Loucy (cell line): ENCODE measurements around the gene DMRTA2.
"Not testable (repeated sequence)": the region's sequence is repeated elsewhere in the genome, so short reads cannot be mapped to it uniquely, and the experiment has no call there.

ENCODE experiments used
- H2AFZ ChIP-seq: fragments of 200-600 bp; sonication (generic); 2 replicates; pipeline ENCODE4 v1.6.0; 2016; ENCODE audit warnings: antibody characterized with exemption, mild to moderate bottlenecking, low read length, moderate library complexity
- H3F3A ChIP-seq: fragments of 200-600 bp; 2 replicates; pipeline ENCODE4 v1.6.0; 2016; ENCODE audit warnings: antibody characterized with exemption, low read depth, mild to moderate bottlenecking
- H3K27me3 ChIP-seq: fragments of 200-600 bp; sonication (generic); 2 replicates; pipeline ENCODE4 v1.6.1; 2014; ENCODE audit warnings: low read length, mild to moderate bottlenecking; ENCODE audit not compliant: insufficient read depth, poor library complexity, severe bottlenecking
- H3K36me3 ChIP-seq: fragments of 200-600 bp; sonication (generic); 2 replicates; pipeline ENCODE4 v1.6.1; 2016; ENCODE audit warnings: low read length; ENCODE audit not compliant: insufficient read depth
- H3K4me1 ChIP-seq: fragments of 200-600 bp; sonication (generic); 2 replicates; pipeline ENCODE4 v1.5.1; 2014; ENCODE audit warnings: low read length, mild to moderate bottlenecking; ENCODE audit not compliant: insufficient read depth, poor library complexity, severe bottlenecking
- H3K4me2 ChIP-seq: fragments of 200-600 bp; sonication (generic); 2 replicates; pipeline ENCODE4 v1.6.0; 2014; ENCODE audit warnings: antibody characterized with exemption, low read length, low read depth, mild to moderate bottlenecking; ENCODE audit not compliant: poor library complexity, severe bottlenecking
- H3K4me3 ChIP-seq: fragments of 200-600 bp; sonication (generic); 2 replicates; pipeline ENCODE4 v1.5.1; 2014; ENCODE audit warnings: low read length, mild to moderate bottlenecking, mixed read lengths; ENCODE audit not compliant: poor library complexity, severe bottlenecking
- H3K79me2 ChIP-seq: fragments of 200-600 bp; sonication (generic); 2 replicates; pipeline ENCODE4 v1.6.1; 2014; ENCODE audit warnings: low read length; ENCODE audit not compliant: insufficient read depth
- H3K9ac ChIP-seq: fragments of 200-600 bp; sonication (generic); 2 replicates; pipeline ENCODE4 v1.6.0; 2014; ENCODE audit warnings: mild to moderate bottlenecking, low read depth, low read length, moderate library complexity; ENCODE audit not compliant: poor library complexity, severe bottlenecking
- H3K9me2 ChIP-seq: fragments of 200-600 bp; sonication (generic); replicated peaks from 2 replicates; pipeline ENCODE4 v1.6.1; 2016; ENCODE audit warnings: low read depth, low read length, mixed read lengths
- H3K9me3 ChIP-seq: fragments of 200-600 bp; sonication (generic); 2 replicates; pipeline ENCODE4 v1.6.1; 2014; ENCODE audit warnings: mild to moderate bottlenecking, antibody characterized with exemption, low read length, low read depth; ENCODE audit not compliant: insufficient read depth
- H4K20me1 ChIP-seq: fragments of 200-600 bp; sonication (generic); 2 replicates; pipeline ENCODE4 v1.6.0; 2014; ENCODE audit warnings: antibody characterized with exemption, low read length, mild to moderate bottlenecking; ENCODE audit not compliant: insufficient read depth, poor library complexity, severe bottlenecking
- EZH2phosphoT487 ChIP-seq: fragments of 200-600 bp; IDR thresholded peaks from 2 replicates; pipeline ENCODE4 v1.6.1; 2018; ENCODE audit warnings: antibody characterized with exemption, mild to moderate bottlenecking, moderate library complexity, borderline replicate concordance
- TF ChIP-seq, protein P1 (sequence below): fragments of 200-600 bp; sonication (generic); conservative IDR thresholded peaks from 2 replicates; pipeline ENCODE4 v1.5.1; 2014; ENCODE audit warnings: mild to moderate bottlenecking, antibody characterized with exemption, low read length

The DMRTA2 gene

DNA sequence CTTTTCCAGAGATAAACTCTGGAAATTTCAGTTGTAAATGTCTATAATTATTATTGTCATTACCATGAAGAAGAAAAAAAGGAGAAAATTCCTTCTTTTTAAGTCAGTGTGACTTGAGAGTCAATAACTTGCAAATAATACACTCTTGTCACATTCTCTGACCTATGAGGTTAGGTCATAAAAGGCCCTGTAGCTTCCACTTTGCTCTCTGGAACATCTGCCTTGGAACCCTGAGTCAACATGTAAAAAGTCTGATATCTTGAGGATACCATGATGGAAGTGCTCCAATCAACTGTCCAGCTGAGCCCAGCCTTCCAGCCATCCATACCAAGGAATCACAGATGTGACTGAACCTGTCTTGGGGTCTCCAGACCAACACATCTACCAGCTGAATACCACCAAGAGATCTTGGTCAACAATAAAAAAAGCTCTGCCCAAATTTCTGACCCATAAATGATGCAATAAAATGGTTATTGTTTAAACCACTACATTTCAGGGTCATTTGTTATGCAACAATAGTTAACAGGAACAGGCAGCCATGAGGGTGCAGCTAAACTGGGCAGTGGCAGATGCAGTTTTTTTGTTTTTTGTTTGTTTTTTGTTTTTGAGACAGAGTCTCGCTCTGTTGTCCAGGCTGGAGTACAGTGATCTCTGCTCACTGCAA, 10.3 kb downstream of the DMRTA2 start:
- Histone ChIP-seq H3K27me3 (no peaks in the 10 kb centered on the region), H3K4me1 (no peaks in the 10 kb centered on the region), H3K4me3 (no peak overlapping the region), H3K36me3 (no peaks in the 10 kb centered on the region), H3K79me2 (no peaks in the 10 kb centered on the region), H3K9me3 (no peaks in the 10 kb centered on the region), H2AFZ (no peak overlapping the region), H3K9me2 (no peaks in the 10 kb centered on the region), H3K4me2 (no peak overlapping the region), H3K9ac (no peak overlapping the region), H3F3A (no peaks in the 10 kb centered on the region), H4K20me1 (no peaks in the 10 kb centered on the region)
- TF ChIP-seq, protein P1, sequence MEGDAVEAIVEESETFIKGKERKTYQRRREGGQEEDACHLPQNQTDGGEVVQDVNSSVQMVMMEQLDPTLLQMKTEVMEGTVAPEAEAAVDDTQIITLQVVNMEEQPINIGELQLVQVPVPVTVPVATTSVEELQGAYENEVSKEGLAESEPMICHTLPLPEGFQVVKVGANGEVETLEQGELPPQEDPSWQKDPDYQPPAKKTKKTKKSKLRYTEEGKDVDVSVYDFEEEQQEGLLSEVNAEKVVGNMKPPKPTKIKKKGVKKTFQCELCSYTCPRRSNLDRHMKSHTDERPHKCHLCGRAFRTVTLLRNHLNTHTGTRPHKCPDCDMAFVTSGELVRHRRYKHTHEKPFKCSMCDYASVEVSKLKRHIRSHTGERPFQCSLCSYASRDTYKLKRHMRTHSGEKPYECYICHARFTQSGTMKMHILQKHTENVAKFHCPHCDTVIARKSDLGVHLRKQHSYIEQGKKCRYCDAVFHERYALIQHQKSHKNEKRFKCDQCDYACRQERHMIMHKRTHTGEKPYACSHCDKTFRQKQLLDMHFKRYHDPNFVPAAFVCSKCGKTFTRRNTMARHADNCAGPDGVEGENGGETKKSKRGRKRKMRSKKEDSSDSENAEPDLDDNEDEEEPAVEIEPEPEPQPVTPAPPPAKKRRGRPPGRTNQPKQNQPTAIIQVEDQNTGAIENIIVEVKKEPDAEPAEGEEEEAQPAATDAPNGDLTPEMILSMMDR = no peak
- no peak for TF ChIP-seq EZH2phosphoT487

DNA sequence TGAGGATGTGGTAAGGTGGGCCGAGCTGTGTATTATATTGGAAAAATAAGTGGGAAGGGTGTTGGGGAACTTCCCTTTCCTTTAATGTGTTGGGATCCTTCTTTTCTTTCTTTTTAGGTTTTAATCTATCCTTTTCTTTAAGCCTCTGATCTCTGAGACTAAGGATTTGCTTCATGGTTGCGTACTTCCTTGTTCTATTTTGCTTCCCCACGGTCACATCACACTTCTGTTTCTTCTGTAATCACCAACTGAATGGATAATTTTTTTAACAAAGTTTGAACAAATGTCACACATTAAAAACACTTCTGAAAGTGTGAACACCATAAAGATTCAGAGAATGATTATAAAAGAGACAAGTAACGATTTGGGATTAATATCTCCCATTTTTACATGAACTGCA, 17.4 kb downstream of the DMRTA2 start:
- H3K9me2 ChIP-seq = no peaks in the 10 kb centered on the region
- no peaks in the 10 kb centered on the region for H3K4me1 ChIP-seq
- no peaks in the 10 kb centered on the region for H3K36me3 ChIP-seq
- H2AFZ ChIP-seq = no peak overlapping the region
- no peak overlapping the region for H3K9ac ChIP-seq
- no peak for TF ChIP-seq EZH2phosphoT487
- TF ChIP-seq, protein P1 = no peak
- no peaks in the 10 kb centered on the region for H4K20me1 ChIP-seq
- no peak overlapping the region for H3K4me3 ChIP-seq
- H3K4me2 ChIP-seq = no peak overlapping the region
- no peaks in the 10 kb centered on the region for H3K9me3 ChIP-seq
- H3F3A ChIP-seq = no peaks in the 10 kb centered on the region
- no peaks in the 10 kb centered on the region for H3K27me3 ChIP-seq
- no peaks in the 10 kb centered on the region for H3K79me2 ChIP-seq

DNA sequence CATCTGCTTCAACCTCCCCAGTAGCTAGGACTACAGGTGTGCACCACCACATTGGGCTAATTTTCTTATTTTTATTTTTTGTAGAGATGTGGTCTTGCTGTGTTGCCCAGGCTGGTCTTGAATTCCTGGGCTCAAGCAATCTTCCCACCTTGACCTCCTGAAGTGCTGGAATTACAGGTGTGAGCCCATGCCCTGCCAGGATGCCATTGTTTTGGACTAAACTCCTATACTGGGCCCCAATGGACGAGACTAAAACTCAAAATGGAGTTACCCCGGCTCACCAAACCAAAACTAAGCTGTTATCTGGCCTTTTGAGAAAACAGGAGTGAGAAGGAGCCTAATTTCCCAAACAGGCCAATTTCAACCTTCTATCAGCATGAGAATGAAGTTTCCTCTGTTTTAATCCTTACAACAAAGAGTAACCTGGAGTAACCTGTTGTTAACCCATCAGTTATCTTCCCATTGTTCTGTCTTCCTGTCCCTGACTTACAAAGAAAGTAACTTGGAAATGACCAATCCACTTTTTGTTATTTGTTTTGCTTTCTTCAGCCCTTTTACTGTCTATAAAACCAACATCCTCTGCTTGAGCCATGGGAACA, 29.6 kb downstream of the DMRTA2 start:
- Histone ChIP-seq H3K4me3 (no peak overlapping the region), H4K20me1 (no peaks in the 10 kb centered on the region), H3K36me3 (no peaks in the 10 kb centered on the region), H3K79me2 (no peaks in the 10 kb centered on the region), H3K4me2 (no peak overlapping the region), H2AFZ (no peak overlapping the region), H3K9me2 (no peaks in the 10 kb centered on the region), H3K9me3 (no peaks in the 10 kb centered on the region), H3K4me1 (no peaks in the 10 kb centered on the region), H3F3A (no peaks in the 10 kb centered on the region), H3K27me3 (no peaks in the 10 kb centered on the region), H3K9ac (no peak overlapping the region)
- no peak for TF ChIP-seq EZH2phosphoT487
- TF ChIP-seq, protein P1 = no peak

DNA sequence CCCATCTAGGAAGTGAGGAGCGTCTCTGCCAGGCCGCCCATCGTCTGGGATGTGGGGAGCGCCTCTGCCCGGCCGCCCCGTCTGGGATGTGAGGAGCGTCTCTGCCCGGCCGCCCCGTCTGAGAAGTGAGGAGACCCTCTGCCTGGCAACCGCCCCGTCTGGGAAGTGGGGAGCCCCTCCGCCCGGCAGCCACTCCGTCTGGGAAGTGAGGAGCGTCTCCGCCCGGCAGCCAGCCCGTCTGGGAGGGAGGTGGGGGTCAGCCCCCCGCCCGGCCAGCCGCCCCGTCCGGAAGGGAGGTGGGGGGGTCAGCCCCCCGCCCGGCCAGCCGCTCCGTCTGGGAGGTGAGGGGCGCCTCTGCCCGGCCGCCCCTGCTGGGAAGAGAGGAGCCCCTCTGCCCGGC, 41.7 kb downstream of the DMRTA2 start:
- H3K4me1 ChIP-seq, H2AFZ ChIP-seq, H3K4me2 ChIP-seq, H3K4me3 ChIP-seq, H3F3A ChIP-seq, H3K27me3 ChIP-seq, H4K20me1 ChIP-seq, H3K36me3 ChIP-seq, H3K9ac ChIP-seq, H3K79me2 ChIP-seq, H3K9me2 ChIP-seq, H3K9me3 ChIP-seq: not testable (repeated sequence)
